HepG2 (cell line): ENCODE results near the gene SRP14. TPM values are rescaled to one million over a fixed set of nuclear protein-coding genes. Genes with fewer than 3 reads are reported as not detected.

ENCODE experiments used
- CREM ChIP-seq, 2 experiments: sonication (generic) in 1 of 2; formaldehyde crosslinking in 1 of 2; IDR thresholded peaks; 2 replicates each; pipeline versions ENCODE4 v1.4.0 to v1.6.1; 2016 to 2020; ENCODE audit warnings: antibody characterized with exemption in 1 of 2, mild to moderate bottlenecking in 1 of 2, missing genetic modification reagents in 1 of 2
- GATAD1 ChIP-seq: IDR thresholded peaks from 2 replicates; pipeline ENCODE4 v1.6.1; 2016; ENCODE audit warnings: missing genetic modification reagents, missing compliant biosample characterization
- KDM5A ChIP-seq: fragments of 200-600 bp; sonication (generic); IDR thresholded peaks from 2 replicates; pipeline ENCODE4 v1.7.0; 2018; ENCODE audit warnings: antibody characterized with exemption, mild to moderate bottlenecking, low read length, borderline replicate concordance
- MXI1 ChIP-seq: IDR thresholded peaks from 3 replicates; pipeline ENCODE4 v1.6.1; 2012; ENCODE audit warnings: low read depth, low read length, inconsistent platforms, borderline replicate concordance
- ONECUT2 ChIP-seq: sonication (generic); formaldehyde crosslinking; IDR thresholded peaks from 2 replicates; pipeline ENCODE4 v1.4.0; 2020; ENCODE audit warnings: missing genetic modification reagents
- PRPF4 ChIP-seq: fragments of 200-400 bp; formaldehyde crosslinking; IDR thresholded peaks from 2 replicates; pipeline ENCODE4 v1.6.1; 2016; ENCODE audit warnings: low read length, low read depth; ENCODE audit not compliant: poor library complexity, severe bottlenecking
- TARDBP ChIP-seq: sonication (generic); formaldehyde crosslinking; IDR thresholded peaks from 2 replicates; pipeline ENCODE4 v1.8.0; 2022; ENCODE audit warnings: mild to moderate bottlenecking, missing genetic modification reagents
- ZNF224 ChIP-seq: sonication (generic); formaldehyde crosslinking; IDR thresholded peaks from 2 replicates; pipeline ENCODE4 v1.5.0; 2020; ENCODE audit warnings: mild to moderate bottlenecking, missing genetic modification reagents
- ZNF30 ChIP-seq: sonication (generic); formaldehyde crosslinking; IDR thresholded peaks from 2 replicates; pipeline ENCODE4 v1.5.0; 2020; ENCODE audit warnings: mild to moderate bottlenecking, missing genetic modification reagents
- polyA plus RNA-seq, 8 experiments: library from polyadenylated mRNA; depleted of rRNA in 3 of 8; stranded (reverse) in 7 of 8; unstranded in 1 of 8; fragments of >200 nt; fragmentation: Illumina TruSeq in 4 of 8; extraction: Trizol in 4 of 8; gene quantifications; 2 replicates each; pipeline versions ENCODE4 v1.2.1 to v1.2.3, GENCODE V29; 2011 to 2016; ENCODE audit warnings: low read depth in 4 of 8, missing spikeins in 1 of 8, mixed read lengths in 1 of 8; ENCODE audit not compliant: insufficient read depth in 1 of 8
- total RNA-seq, 5 experiments: library from RNA; depleted of rRNA; stranded (reverse); fragments of >200 nt; fragmentation: Illumina TruSeq; extraction: Trizol; gene quantifications; 2 replicates each; pipeline ENCODE4 v1.2.3, GENCODE V29; 2016; ENCODE audit warnings: low read depth in 1 of 5
- TF ChIP-seq, protein P1 (sequence below): sonication (generic); formaldehyde crosslinking; IDR thresholded peaks from 2 replicates; pipeline ENCODE4 v1.5.0; 2020; ENCODE audit warnings: missing genetic modification reagents, mild to moderate bottlenecking, borderline replicate concordance
- TF ChIP-seq, protein P2 (sequence below): sonication (generic); formaldehyde crosslinking; IDR thresholded peaks from 2 replicates; pipeline ENCODE4 v1.4.0; 2020; ENCODE audit warnings: mild to moderate bottlenecking, missing genetic modification reagents
- TF ChIP-seq, protein P3 (sequence below): sonication (generic); formaldehyde crosslinking; IDR thresholded peaks from 2 replicates; pipeline ENCODE4 v1.5.0; 2020; ENCODE audit warnings: missing genetic modification reagents, mild to moderate bottlenecking, borderline replicate concordance
- TF ChIP-seq, protein P4 (sequence below): sonication (generic); formaldehyde crosslinking; IDR thresholded peaks from 2 replicates; pipeline ENCODE4 v1.5.0; 2020; ENCODE audit warnings: mild to moderate bottlenecking, missing genetic modification reagents, borderline replicate concordance
- TF ChIP-seq, protein P5 (sequence below): sonication (generic); formaldehyde crosslinking; IDR thresholded peaks from 2 replicates; pipeline ENCODE4 v1.8.1; 2023; ENCODE audit warnings: mild to moderate bottlenecking, moderate library complexity, missing genetic modification reagents

SRP14 gene
- total and polyA plus RNA-seq, 2 of the 13 experiments (the other 11 are each of a cell fraction or from before 2014, with no cell fraction given): 208 to 356 TPM

DNA sequence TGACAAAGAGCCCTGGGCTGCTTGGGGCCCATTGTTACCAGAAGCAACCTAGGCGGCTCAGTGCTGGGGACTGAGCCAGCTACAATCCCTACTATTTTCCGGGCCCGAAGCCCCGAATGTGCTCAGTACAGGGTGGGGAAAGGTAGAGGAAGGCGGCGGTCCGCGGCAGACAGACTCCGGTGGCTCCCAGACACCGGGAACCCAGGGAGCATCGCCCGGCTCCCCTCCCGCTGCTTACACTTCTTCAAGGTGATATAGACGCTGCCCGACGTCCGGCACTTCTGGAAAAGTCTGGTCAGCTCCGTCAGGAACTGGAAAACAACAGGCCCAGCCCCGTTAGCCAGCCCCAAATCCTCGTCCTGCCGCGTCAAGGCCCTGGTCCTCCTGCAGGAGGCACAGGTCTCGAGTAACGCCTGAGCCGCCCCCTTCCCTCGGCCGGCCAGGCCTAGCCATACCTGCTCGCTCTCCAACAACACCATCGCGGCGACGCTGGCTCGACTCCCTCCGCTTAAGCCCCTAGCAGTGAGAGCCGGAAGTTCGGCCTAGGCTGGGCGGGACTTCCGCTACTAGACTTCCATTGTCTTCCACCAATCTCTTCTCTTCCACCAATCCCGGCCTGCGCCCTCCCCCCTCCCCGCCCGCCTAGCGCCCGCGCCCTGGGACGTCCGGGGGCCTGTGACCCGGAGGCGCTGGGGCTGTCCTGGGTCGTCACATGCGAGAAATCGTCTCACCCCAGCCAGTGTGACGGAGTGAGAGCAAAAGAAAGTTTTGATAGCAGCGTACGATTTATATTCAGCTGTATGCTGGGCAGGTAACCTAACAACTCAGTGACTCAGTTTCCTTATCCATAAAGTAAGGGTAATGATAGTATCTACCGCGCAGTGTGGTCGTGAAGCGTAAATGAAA is at the start of gene SRP14 (continued):
- TF ChIP-seq ZNF30 (CRISPR knock-in tag) (no peak), KDM5A (peak; percentile 79; the same call in 1 of the 2 replicates), ZNF224 (CRISPR knock-in tag) (0 out of 2 replicates have a peak, but pooled peaks have one; percentile 46), ONECUT2 (CRISPR knock-in tag) (no peak), TARDBP (CRISPR knock-in tag) (peak; percentile 92), MXI1 (peak; percentile 44; the same call in 1 of the 3 replicates), PRPF4 (no peak), CREM (IDR thresholded peaks at IDR 0.05) (peak; percentile 27; the same call in 1 of the 2 replicates), CREM (CRISPR knock-in tag; IDR thresholded peaks at IDR 0.05) (no peak), GATAD1 (CRISPR knock-in tag) (peak; percentile 92)
- TF ChIP-seq, protein P1, sequence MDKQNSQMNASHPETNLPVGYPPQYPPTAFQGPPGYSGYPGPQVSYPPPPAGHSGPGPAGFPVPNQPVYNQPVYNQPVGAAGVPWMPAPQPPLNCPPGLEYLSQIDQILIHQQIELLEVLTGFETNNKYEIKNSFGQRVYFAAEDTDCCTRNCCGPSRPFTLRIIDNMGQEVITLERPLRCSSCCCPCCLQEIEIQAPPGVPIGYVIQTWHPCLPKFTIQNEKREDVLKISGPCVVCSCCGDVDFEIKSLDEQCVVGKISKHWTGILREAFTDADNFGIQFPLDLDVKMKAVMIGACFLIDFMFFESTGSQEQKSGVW (CRISPR knock-in tag): no peak
- TF ChIP-seq, protein P2, sequence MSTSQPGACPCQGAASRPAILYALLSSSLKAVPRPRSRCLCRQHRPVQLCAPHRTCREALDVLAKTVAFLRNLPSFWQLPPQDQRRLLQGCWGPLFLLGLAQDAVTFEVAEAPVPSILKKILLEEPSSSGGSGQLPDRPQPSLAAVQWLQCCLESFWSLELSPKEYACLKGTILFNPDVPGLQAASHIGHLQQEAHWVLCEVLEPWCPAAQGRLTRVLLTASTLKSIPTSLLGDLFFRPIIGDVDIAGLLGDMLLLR: no peak
- TF ChIP-seq, protein P3, sequence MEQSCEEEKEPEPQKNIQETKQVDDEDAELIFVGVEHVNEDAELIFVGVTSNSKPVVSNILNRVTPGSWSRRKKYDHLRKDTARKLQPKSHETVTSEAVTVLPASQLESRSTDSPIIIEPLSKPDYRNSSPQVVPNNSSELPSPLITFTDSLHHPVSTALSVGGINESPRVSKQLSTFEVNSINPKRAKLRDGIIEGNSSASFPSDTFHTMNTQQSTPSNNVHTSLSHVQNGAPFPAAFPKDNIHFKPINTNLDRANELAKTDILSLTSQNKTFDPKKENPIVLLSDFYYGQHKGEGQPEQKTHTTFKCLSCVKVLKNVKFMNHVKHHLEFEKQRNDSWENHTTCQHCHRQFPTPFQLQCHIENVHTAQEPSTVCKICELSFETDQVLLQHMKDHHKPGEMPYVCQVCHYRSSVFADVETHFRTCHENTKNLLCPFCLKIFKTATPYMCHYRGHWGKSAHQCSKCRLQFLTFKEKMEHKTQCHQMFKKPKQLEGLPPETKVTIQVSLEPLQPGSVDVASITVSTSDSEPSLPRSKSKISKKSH (CRISPR knock-in tag): peak; percentile 94
- TF ChIP-seq, protein P4, sequence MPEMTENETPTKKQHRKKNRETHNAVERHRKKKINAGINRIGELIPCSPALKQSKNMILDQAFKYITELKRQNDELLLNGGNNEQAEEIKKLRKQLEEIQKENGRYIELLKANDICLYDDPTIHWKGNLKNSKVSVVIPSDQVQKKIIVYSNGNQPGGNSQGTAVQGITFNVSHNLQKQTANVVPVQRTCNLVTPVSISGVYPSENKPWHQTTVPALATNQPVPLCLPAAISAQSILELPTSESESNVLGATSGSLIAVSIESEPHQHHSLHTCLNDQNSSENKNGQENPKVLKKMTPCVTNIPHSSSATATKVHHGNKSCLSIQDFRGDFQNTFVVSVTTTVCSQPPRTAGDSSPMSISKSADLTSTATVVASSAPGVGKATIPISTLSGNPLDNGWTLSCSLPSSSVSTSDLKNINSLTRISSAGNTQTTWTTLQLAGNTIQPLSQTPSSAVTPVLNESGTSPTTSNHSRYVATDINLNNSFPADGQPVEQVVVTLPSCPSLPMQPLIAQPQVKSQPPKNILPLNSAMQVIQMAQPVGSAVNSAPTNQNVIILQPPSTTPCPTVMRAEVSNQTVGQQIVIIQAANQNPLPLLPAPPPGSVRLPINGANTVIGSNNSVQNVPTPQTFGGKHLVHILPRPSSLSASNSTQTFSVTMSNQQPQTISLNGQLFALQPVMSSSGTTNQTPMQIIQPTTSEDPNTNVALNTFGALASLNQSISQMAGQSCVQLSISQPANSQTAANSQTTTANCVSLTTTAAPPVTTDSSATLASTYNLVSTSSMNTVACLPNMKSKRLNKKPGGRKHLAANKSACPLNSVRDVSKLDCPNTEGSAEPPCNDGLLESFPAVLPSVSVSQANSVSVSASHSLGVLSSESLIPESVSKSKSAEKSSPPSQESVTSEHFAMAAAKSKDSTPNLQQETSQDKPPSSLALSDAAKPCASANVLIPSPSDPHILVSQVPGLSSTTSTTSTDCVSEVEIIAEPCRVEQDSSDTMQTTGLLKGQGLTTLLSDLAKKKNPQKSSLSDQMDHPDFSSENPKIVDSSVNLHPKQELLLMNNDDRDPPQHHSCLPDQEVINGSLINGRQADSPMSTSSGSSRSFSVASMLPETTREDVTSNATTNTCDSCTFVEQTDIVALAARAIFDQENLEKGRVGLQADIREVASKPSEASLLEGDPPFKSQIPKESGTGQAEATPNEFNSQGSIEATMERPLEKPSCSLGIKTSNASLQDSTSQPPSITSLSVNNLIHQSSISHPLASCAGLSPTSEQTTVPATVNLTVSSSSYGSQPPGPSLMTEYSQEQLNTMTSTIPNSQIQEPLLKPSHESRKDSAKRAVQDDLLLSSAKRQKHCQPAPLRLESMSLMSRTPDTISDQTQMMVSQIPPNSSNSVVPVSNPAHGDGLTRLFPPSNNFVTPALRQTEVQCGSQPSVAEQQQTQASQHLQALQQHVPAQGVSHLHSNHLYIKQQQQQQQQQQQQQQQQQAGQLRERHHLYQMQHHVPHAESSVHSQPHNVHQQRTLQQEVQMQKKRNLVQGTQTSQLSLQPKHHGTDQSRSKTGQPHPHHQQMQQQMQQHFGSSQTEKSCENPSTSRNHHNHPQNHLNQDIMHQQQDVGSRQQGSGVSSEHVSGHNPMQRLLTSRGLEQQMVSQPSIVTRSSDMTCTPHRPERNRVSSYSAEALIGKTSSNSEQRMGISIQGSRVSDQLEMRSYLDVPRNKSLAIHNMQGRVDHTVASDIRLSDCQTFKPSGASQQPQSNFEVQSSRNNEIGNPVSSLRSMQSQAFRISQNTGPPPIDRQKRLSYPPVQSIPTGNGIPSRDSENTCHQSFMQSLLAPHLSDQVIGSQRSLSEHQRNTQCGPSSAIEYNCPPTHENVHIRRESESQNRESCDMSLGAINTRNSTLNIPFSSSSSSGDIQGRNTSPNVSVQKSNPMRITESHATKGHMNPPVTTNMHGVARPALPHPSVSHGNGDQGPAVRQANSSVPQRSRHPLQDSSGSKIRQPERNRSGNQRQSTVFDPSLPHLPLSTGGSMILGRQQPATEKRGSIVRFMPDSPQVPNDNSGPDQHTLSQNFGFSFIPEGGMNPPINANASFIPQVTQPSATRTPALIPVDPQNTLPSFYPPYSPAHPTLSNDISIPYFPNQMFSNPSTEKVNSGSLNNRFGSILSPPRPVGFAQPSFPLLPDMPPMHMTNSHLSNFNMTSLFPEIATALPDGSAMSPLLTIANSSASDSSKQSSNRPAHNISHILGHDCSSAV (CRISPR knock-in tag): no peak
- TF ChIP-seq, protein P5, sequence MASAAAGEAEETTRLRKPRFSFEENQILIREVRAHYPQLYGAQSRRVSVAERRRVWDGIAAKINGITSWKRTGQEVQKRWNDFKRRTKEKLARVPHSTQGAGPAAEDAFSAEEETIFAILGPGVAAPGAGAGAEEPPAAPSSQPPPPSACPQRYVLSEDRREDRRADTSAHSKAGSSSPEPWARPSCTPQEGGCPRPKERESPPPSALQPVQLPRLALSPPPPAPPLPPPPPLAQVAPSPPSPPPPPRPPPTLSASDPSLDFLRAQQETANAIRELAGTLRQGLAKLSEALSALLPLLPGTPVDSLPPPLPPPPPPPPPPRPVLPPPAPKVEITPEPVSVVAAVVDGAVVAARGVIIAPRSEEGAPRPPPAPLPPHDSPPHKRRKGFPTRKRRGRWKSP: peak; percentile 50; the same call in 1 of the 2 replicates
